ENCODE measurements around the gene TBC1D17.
"Not testable (repeated sequence)": the region's sequence is repeated elsewhere in the genome, so short reads cannot be mapped to it uniquely, and the experiment has no call there.

DNA sequence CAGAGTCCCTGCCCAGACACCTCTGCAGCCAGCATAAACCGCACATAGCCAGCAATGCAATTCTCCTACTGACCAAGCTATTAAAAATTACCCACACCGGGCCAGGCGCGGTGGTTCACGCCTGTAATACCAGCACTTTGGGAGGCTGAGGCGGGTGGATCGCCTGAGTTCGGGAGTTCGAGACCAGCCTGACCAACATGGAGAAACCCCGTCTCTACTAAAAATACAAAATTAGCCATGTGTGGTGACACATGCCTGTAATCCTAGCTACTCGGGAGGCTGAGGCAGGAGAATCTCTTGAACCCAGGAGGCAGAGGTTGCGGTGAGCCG is 47.3 kb downstream of the TBC1D17 start:
- TF ChIP-seq CTCF (IDR thresholded peaks at IDR 0.05); ZFX (IDR thresholded peaks at IDR 0.05; ENCODE audit: borderline replicate concordance): not testable (repeated sequence)
